ENCODE data around the gene GALNT10.

DNA sequence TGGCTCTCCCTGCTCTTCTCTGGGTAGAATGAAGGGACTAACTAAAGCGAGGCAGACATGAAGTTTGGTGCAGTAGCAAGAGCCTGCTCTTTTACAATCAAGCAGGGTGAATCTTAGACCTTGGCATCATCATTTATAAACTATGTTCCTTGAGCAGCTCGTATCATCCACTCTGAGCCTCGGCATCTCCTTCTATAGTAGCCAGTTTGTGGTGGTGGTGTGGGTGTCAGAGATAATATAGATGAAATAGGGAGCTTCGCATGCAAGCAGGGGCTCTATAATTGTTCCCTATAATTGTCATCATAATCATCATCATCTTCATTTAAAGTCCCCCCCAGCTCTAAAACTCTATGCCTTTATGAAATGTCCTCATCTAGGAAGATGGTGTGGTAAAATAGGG lies 182.8 kb downstream of the GALNT10 start:
- TF ChIP-seq, protein P1, sequence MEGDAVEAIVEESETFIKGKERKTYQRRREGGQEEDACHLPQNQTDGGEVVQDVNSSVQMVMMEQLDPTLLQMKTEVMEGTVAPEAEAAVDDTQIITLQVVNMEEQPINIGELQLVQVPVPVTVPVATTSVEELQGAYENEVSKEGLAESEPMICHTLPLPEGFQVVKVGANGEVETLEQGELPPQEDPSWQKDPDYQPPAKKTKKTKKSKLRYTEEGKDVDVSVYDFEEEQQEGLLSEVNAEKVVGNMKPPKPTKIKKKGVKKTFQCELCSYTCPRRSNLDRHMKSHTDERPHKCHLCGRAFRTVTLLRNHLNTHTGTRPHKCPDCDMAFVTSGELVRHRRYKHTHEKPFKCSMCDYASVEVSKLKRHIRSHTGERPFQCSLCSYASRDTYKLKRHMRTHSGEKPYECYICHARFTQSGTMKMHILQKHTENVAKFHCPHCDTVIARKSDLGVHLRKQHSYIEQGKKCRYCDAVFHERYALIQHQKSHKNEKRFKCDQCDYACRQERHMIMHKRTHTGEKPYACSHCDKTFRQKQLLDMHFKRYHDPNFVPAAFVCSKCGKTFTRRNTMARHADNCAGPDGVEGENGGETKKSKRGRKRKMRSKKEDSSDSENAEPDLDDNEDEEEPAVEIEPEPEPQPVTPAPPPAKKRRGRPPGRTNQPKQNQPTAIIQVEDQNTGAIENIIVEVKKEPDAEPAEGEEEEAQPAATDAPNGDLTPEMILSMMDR (IDR thresholded peaks at IDR 0.05; ENCODE audit: insufficient read depth, low read depth, low read length) = no peak
- TF ChIP-seq EZH2 (IDR thresholded peaks at IDR 0.05; ENCODE audit: insufficient read depth, low read length) = no peak
